GM21825 (cell line): Measurements from ENCODE around the gene MTNR1A.

Experiments
- ATAC-seq: cut with Tn5 transposase; IDR thresholded peaks from one replicate; pipeline ENCODE4 v1.9.1; 2021; ENCODE audit warnings: mild to moderate bottlenecking, moderate library complexity; ENCODE audit not compliant: unreplicated experiment

MTNR1A gene

GRCh38 chr4:186554914-186555827 lies at the start of gene MTNR1A:
MTNR1A (minus strand) TSS chr4:186555567; CDS start chr4:186555365, 202 bp downstream.
- no peak for ATAC-seq

- no peak for ATAC-seq
These were observed 48.9 kb upstream of the MTNR1A start for GRCh38 chr4:186604124-186604807.

- ATAC-seq, result no peak
These were observed 47.6 kb upstream of the MTNR1A start for GRCh38 chr4:186602978-186603377.

- ATAC-seq, result no peak
These were observed 44.1 kb upstream of the MTNR1A start for GRCh38 chr4:186599483-186599882.

- no peak for ATAC-seq
These were observed 43.3 kb upstream of the MTNR1A start for GRCh38 chr4:186598686-186599085.

GRCh38 chr4:186596850-186597390 lies 41.6 kb upstream of the MTNR1A start:
- ATAC-seq, result no peak

GRCh38 chr4:186596346-186596745 lies 41.0 kb upstream of the MTNR1A start:
- no peak for ATAC-seq

- no peak for ATAC-seq
These were observed 38.2 kb upstream of the MTNR1A start for GRCh38 chr4:186593587-186593973.

GRCh38 chr4:186592966-186593586 lies 37.7 kb upstream of the MTNR1A start:
- no peak for ATAC-seq

- no peak for ATAC-seq
These were observed 37.1 kb upstream of the MTNR1A start for GRCh38 chr4:186592445-186592844.

GRCh38 chr4:186591651-186592050 lies 36.3 kb upstream of the MTNR1A start:
- no peak for ATAC-seq

GRCh38 chr4:186588503-186588902 lies 33.1 kb upstream of the MTNR1A start:
- no peak for ATAC-seq

- ATAC-seq, result no peak
These were observed 32.1 kb upstream of the MTNR1A start for GRCh38 chr4:186587416-186588018.

GRCh38 chr4:186586205-186586604 lies 30.8 kb upstream of the MTNR1A start:
- ATAC-seq, result no peak

- ATAC-seq, result no peak
These were observed 29.5 kb upstream of the MTNR1A start for GRCh38 chr4:186584912-186585311.

GRCh38 chr4:186581421-186581820 lies 26.1 kb upstream of the MTNR1A start:
- ATAC-seq, result no peak

- no peak for ATAC-seq
These were observed 25.3 kb upstream of the MTNR1A start for GRCh38 chr4:186580669-186581068.

GRCh38 chr4:186570193-186570996 lies 15.0 kb upstream of the MTNR1A start:
- ATAC-seq, result no peak

GRCh38 chr4:186569533-186570192 lies 14.3 kb upstream of the MTNR1A start:
- no peak for ATAC-seq

GRCh38 chr4:186566068-186566467 lies 10.7 kb upstream of the MTNR1A start:
- ATAC-seq, result no peak
